NB4 (cell line): Measurements from ENCODE around the gene GSX2.
A peak's percentile ranks its signal among the peaks of the same experiment; 100 is the strongest.

ENCODE experiments used
- DNase-seq: peaks from one replicate; pipeline ENCODE4 v3.0.0; 2010; ENCODE audit warnings: low read depth
- H3K4me3 ChIP-seq: one replicate; pipeline ENCODE4 v1.5.1; 2011; ENCODE audit warnings: mild to moderate bottlenecking, low read depth, low read length, moderate library complexity
- MYC ChIP-seq: IDR thresholded peaks from 2 replicates; pipeline ENCODE4 v1.6.1; 2011; ENCODE audit warnings: low read depth, low read length
- POLR2A ChIP-seq: IDR thresholded peaks from 2 replicates; pipeline ENCODE4 v1.6.1; 2011; ENCODE audit warnings: mild to moderate bottlenecking; ENCODE audit not compliant: insufficient read length; ENCODE audit errors: extremely low read depth
- TF ChIP-seq, protein P1 (sequence below): IDR thresholded peaks from 2 replicates; pipeline ENCODE4 v1.6.1; 2011; ENCODE audit warnings: low read depth, low read length
- TF ChIP-seq, protein P2 (sequence below): IDR thresholded peaks from one replicate; pipeline ENCODE4 v1.5.1; 2012; ENCODE audit warnings: low read depth, low read length

Gene GSX2

DNA sequence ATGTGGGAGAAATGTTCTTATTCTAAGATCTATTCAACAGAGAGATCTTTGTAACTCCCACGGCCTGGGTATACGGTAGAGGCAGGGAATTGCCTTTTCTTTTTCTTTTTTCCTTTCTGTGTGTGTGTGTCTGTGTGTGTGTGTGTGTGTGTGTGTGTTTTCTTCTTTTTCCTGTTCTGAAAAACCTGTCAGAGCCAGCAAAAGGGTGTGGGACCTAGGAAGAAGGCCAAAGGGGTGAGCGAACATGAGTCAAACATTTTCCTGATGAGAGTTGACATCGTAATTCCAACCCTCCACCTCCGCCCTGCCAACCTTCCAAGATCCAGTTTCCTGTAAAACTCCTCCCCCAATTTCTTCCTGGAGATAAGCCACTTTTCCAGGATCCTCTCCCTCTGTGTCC lies 32.8 kb upstream of the GSX2 start:
- H3K4me3 ChIP-seq = no peak overlapping the region
- TF ChIP-seq, protein P1, sequence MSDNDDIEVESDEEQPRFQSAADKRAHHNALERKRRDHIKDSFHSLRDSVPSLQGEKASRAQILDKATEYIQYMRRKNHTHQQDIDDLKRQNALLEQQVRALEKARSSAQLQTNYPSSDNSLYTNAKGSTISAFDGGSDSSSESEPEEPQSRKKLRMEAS = no peak
- TF ChIP-seq POLR2A (no peak), MYC (no peak)
- TF ChIP-seq, protein P2, sequence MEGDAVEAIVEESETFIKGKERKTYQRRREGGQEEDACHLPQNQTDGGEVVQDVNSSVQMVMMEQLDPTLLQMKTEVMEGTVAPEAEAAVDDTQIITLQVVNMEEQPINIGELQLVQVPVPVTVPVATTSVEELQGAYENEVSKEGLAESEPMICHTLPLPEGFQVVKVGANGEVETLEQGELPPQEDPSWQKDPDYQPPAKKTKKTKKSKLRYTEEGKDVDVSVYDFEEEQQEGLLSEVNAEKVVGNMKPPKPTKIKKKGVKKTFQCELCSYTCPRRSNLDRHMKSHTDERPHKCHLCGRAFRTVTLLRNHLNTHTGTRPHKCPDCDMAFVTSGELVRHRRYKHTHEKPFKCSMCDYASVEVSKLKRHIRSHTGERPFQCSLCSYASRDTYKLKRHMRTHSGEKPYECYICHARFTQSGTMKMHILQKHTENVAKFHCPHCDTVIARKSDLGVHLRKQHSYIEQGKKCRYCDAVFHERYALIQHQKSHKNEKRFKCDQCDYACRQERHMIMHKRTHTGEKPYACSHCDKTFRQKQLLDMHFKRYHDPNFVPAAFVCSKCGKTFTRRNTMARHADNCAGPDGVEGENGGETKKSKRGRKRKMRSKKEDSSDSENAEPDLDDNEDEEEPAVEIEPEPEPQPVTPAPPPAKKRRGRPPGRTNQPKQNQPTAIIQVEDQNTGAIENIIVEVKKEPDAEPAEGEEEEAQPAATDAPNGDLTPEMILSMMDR = no peak
- no peak for DNase-seq

DNA sequence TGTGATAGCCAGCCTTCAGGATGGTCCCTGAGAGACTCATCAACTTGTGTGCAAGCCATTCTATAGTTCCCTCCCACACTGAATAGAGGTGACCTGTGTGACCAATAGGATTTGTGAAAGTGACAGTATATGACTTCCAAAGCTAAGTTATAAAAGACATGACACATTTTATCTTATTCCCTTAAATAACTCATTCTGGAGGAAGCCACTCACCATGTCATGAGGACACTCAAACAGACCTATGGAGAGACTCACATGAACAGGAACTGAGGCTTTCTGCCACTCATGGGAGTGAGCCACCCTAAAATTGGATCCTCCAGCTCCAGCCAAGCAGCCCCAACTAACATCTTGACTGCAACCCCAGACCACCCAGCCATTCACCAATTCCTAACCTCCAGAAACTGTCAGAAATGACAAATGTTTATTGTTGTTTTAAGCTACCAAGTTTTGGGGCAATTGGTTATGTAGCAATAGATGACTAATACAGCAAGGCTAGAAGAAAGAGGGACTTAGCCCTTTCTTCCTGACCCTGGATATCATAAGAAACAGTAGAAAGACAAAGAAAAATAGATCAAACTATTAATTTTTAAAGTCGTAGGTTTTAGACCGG lies 26.6 kb upstream of the GSX2 start:
- DNase-seq = peak; percentile 18
- no peak overlapping the region for H3K4me3 ChIP-seq
- TF ChIP-seq, protein P2 = no peak
- TF ChIP-seq, protein P1 = no peak
- TF ChIP-seq MYC = no peak
- TF ChIP-seq POLR2A = no peak

DNA sequence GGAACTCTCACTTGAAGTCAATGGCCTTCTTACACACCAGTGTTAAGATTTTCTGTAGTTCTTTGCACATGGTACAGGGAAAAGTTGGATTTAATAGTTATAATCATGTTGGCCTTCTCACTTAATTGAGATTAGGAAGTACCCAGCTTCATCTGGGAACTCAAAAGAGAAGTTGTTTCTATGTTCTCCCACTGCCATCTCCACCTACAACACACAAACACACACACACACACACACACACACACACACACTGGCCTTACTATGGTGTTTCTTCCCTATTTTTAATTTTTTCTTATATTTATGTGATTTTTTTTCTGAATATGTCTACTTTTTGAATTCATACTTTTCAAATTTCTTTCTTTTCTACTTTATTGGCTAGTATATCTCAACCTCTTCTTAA lies 25.6 kb upstream of the GSX2 start:
- no peak overlapping the region for H3K4me3 ChIP-seq
- DNase-seq = no peak
- TF ChIP-seq POLR2A (no peak), MYC (no peak)
- TF ChIP-seq, protein P2 = no peak
- TF ChIP-seq, protein P1 = no peak

DNA sequence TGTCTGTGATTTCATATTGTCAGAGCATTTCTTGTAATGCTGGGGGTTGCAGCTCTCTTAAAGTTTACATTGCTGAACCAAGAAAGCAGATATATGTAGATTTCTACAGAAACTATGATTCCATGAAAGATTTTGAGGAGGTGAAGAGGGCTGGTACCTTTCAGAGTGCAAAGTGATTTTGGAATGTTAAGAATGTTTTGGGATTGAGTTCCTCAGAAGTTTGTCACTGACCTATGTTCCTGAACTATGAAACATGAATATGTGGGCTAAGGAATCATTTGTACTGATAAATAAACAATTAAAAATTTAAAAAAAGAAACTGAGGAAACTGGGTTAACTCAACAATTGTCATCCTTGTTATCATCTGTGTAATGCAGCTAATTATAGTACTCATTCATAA lies 23.3 kb upstream of the GSX2 start:
- H3K4me3 ChIP-seq = no peak overlapping the region
- TF ChIP-seq, protein P1 = no peak
- TF ChIP-seq MYC = no peak
- no peak for TF ChIP-seq POLR2A
- TF ChIP-seq, protein P2 = no peak
- no peak for DNase-seq

DNA sequence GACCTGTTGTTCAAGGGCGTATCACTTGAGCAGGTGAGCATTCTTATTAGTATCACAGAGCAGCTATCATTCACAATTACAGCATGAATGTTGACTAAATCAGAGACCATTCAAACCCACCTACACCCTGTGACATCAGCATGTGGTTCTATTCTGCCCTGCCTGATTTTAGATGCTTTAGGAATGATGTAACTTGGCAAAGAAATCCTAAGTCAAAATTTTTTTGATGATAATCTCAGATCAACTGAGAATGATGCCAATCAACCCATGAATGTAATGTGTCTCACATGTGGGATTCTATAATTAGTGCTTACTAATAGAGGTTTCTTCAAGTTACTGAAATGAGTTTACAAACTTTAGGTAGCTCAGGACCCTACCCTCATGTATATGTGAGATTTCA lies 22.2 kb upstream of the GSX2 start:
- TF ChIP-seq POLR2A (no peak), MYC (no peak)
- TF ChIP-seq, protein P1 = no peak
- TF ChIP-seq, protein P2 = no peak
- no peak for DNase-seq
- no peak overlapping the region for H3K4me3 ChIP-seq

GRCh38 chr4:54082168-54082567 lies 17.8 kb upstream of the GSX2 start:
- no peak overlapping the region for H3K4me3 ChIP-seq
- DNase-seq = no peak
- TF ChIP-seq POLR2A = no peak
- no peak for TF ChIP-seq MYC
- TF ChIP-seq, protein P1 = no peak
- TF ChIP-seq, protein P2 = no peak
